GM23248 (cell line): ENCODE results near the gene GPR17.

ENCODE experiments used
- EZH2 ChIP-seq: fragments of 200-600 bp; sonication (generic); IDR thresholded peaks from 2 replicates; pipeline ENCODE4 v1.6.1; 2018; ENCODE audit warnings: antibody characterized with exemption, mild to moderate bottlenecking; ENCODE audit not compliant: insufficient read depth, poor library complexity, severe bottlenecking
- EZH2phosphoT487 ChIP-seq: fragments of 200-600 bp; sonication (generic); IDR thresholded peaks from 2 replicates; pipeline ENCODE4 v1.6.1; 2018; ENCODE audit warnings: antibody characterized with exemption, moderate library complexity, mild to moderate bottlenecking, low read depth; ENCODE audit not compliant: insufficient read depth

GRCh38 chr2:127622561-127623387 is 23.2 kb upstream of the GPR17 start:
- no peak for TF ChIP-seq EZH2
- TF ChIP-seq EZH2phosphoT487 = no peak
